Loucy (cell line): Measurements from ENCODE around the gene HLA-DOB.

Experiments
- H2AFZ ChIP-seq: fragments of 200-600 bp; sonication (generic); 2 replicates; pipeline ENCODE4 v1.6.0; 2016; ENCODE audit warnings: antibody characterized with exemption, mild to moderate bottlenecking, low read length, moderate library complexity
- H3F3A ChIP-seq: fragments of 200-600 bp; 2 replicates; pipeline ENCODE4 v1.6.0; 2016; ENCODE audit warnings: antibody characterized with exemption, low read depth, mild to moderate bottlenecking
- H3K27me3 ChIP-seq: fragments of 200-600 bp; sonication (generic); 2 replicates; pipeline ENCODE4 v1.6.1; 2014; ENCODE audit warnings: low read length, mild to moderate bottlenecking; ENCODE audit not compliant: insufficient read depth, poor library complexity, severe bottlenecking
- H3K36me3 ChIP-seq: fragments of 200-600 bp; sonication (generic); 2 replicates; pipeline ENCODE4 v1.6.1; 2016; ENCODE audit warnings: low read length; ENCODE audit not compliant: insufficient read depth
- H3K4me1 ChIP-seq: fragments of 200-600 bp; sonication (generic); 2 replicates; pipeline ENCODE4 v1.5.1; 2014; ENCODE audit warnings: low read length, mild to moderate bottlenecking; ENCODE audit not compliant: insufficient read depth, poor library complexity, severe bottlenecking
- H3K4me2 ChIP-seq: fragments of 200-600 bp; sonication (generic); 2 replicates; pipeline ENCODE4 v1.6.0; 2014; ENCODE audit warnings: antibody characterized with exemption, low read length, low read depth, mild to moderate bottlenecking; ENCODE audit not compliant: poor library complexity, severe bottlenecking
- H3K4me3 ChIP-seq: fragments of 200-600 bp; sonication (generic); 2 replicates; pipeline ENCODE4 v1.5.1; 2014; ENCODE audit warnings: low read length, mild to moderate bottlenecking, mixed read lengths; ENCODE audit not compliant: poor library complexity, severe bottlenecking
- H3K79me2 ChIP-seq: fragments of 200-600 bp; sonication (generic); 2 replicates; pipeline ENCODE4 v1.6.1; 2014; ENCODE audit warnings: low read length; ENCODE audit not compliant: insufficient read depth
- H3K9ac ChIP-seq: fragments of 200-600 bp; sonication (generic); 2 replicates; pipeline ENCODE4 v1.6.0; 2014; ENCODE audit warnings: mild to moderate bottlenecking, low read depth, low read length, moderate library complexity; ENCODE audit not compliant: poor library complexity, severe bottlenecking
- H3K9me2 ChIP-seq: fragments of 200-600 bp; sonication (generic); replicated peaks from 2 replicates; pipeline ENCODE4 v1.6.1; 2016; ENCODE audit warnings: low read depth, low read length, mixed read lengths
- H3K9me3 ChIP-seq: fragments of 200-600 bp; sonication (generic); 2 replicates; pipeline ENCODE4 v1.6.1; 2014; ENCODE audit warnings: mild to moderate bottlenecking, antibody characterized with exemption, low read length, low read depth; ENCODE audit not compliant: insufficient read depth
- H4K20me1 ChIP-seq: fragments of 200-600 bp; sonication (generic); 2 replicates; pipeline ENCODE4 v1.6.0; 2014; ENCODE audit warnings: antibody characterized with exemption, low read length, mild to moderate bottlenecking; ENCODE audit not compliant: insufficient read depth, poor library complexity, severe bottlenecking
- EZH2phosphoT487 ChIP-seq: fragments of 200-600 bp; IDR thresholded peaks from 2 replicates; pipeline ENCODE4 v1.6.1; 2018; ENCODE audit warnings: antibody characterized with exemption, mild to moderate bottlenecking, moderate library complexity, borderline replicate concordance
- TF ChIP-seq, protein P1 (sequence below): fragments of 200-600 bp; sonication (generic); conservative IDR thresholded peaks from 2 replicates; pipeline ENCODE4 v1.5.1; 2014; ENCODE audit warnings: mild to moderate bottlenecking, antibody characterized with exemption, low read length

The HLA-DOB gene

DNA sequence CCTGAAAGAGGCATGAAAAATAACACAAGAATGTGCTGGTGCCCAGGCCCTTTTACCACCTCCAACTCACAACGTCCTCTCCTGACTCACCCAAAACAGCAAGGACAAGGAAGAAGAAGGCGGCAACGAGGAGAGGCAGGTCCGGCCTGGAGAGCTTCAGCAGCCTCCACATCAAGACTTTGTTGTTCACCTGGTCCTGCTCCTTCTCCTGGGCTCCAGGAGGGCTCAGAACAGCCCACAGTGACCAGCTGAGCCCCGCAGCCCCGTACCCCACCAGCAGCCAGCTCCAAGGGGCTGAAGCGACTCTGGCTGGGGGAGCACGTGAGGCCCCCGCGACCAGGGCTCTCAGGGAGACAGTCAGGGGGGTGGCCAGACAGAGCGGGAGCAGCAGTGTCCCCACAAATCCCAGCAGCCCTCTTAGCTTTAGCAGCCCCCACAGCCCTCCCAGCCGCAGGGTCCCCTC lies 20.9 kb upstream of the HLA-DOB start:
- Histone ChIP-seq H2AFZ (peak overlapping the region; percentile 25; the same call in 1 of the 2 replicates), H3K36me3 (peaks cover 18% of the 10 kb centered on the region), H3F3A (0 out of 2 replicates have a peak, but pooled peaks cover 3% of the 10 kb centered on the region), H3K4me3 (peak overlapping the region; percentile 90), H3K9me3 (no peaks in the 10 kb centered on the region), H4K20me1 (peaks cover 13% of the 10 kb centered on the region), H3K79me2 (peaks cover 80% of the 10 kb centered on the region), H3K9me2 (no peaks in the 10 kb centered on the region), H3K27me3 (no peaks in the 10 kb centered on the region), H3K4me1 (peaks cover 85% of the 10 kb centered on the region), H3K4me2 (peak overlapping the region; percentile 92), H3K9ac (peak overlapping the region; percentile 100)
- TF ChIP-seq EZH2phosphoT487: no peak
- TF ChIP-seq, protein P1, sequence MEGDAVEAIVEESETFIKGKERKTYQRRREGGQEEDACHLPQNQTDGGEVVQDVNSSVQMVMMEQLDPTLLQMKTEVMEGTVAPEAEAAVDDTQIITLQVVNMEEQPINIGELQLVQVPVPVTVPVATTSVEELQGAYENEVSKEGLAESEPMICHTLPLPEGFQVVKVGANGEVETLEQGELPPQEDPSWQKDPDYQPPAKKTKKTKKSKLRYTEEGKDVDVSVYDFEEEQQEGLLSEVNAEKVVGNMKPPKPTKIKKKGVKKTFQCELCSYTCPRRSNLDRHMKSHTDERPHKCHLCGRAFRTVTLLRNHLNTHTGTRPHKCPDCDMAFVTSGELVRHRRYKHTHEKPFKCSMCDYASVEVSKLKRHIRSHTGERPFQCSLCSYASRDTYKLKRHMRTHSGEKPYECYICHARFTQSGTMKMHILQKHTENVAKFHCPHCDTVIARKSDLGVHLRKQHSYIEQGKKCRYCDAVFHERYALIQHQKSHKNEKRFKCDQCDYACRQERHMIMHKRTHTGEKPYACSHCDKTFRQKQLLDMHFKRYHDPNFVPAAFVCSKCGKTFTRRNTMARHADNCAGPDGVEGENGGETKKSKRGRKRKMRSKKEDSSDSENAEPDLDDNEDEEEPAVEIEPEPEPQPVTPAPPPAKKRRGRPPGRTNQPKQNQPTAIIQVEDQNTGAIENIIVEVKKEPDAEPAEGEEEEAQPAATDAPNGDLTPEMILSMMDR: no peak

DNA sequence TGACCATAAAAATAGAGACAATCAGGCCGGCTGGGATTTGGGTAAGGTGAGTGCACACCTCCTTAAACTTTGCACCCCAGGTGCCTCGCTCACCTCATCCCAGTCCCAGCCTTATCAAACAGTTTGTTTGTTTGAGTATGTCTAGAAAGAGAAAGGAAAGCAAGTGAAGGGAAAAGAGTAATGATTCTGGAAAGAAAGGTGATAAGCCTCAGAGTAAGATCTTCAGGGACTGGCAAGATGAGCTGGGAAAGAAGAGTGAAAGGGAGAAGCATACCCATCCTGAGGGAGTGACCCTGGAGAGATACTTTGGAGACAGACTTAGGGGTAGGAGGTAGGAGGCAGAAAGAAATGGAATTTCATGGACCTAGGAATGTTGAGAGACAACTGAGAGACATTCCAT lies 20.1 kb upstream of the HLA-DOB start:
- Histone ChIP-seq H2AFZ (no peak overlapping the region), H3K9me2 (no peaks in the 10 kb centered on the region), H3K4me2 (peak overlapping the region; percentile 92), H3K79me2 (peaks cover 72% of the 10 kb centered on the region), H3K4me1 (peaks cover 81% of the 10 kb centered on the region), H3K9ac (peak overlapping the region; percentile 100), H3K36me3 (peaks cover 10% of the 10 kb centered on the region), H3K27me3 (no peaks in the 10 kb centered on the region), H3K9me3 (no peaks in the 10 kb centered on the region), H3F3A (0 out of 2 replicates have a peak, but pooled peaks cover 3% of the 10 kb centered on the region), H3K4me3 (peak overlapping the region; percentile 90), H4K20me1 (peaks cover 5% of the 10 kb centered on the region)
- TF ChIP-seq, protein P1: no peak

DNA sequence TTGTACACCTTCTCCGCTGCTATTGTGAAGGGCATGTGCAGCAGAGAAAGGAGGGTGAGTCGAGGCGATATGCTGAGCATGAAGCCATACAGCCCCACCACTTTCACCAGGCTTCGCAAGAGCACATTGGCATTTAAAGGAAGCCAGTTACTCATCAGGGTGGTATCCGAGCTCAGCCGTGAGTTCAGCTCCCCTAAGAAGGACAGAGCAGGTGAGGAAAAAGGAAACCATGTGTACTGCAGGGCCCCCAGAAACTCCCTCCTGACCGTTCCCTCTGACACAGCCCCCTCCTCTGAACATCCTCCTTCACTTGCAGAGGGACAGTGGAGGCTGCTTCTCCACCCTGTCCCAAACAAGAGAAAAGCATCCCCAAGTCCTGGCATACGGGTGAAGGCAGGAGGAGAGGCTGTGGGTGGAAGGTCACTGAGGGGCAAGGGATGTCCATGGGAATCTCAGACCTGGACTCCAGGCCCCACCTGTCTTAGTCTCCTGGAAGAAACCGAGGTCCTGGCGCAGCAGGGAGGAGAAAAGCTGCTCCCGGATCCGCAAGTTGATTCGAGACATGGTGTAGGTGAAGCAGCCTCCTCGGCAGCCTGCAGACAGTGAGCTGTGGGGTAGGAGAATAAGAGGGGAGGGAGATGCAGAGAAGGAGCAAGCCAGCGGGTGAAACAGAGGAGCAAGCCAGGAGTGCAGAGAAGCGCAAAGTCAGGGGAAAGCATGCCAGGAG lies 18.5 kb upstream of the HLA-DOB start:
- Histone ChIP-seq H3K9me2 (no peaks in the 10 kb centered on the region), H3F3A (no peaks in the 10 kb centered on the region), H3K4me3 (peak overlapping the region; percentile 90), H3K27me3 (no peaks in the 10 kb centered on the region), H3K9ac (peak overlapping the region; percentile 100), H4K20me1 (no peaks in the 10 kb centered on the region), H2AFZ (no peak overlapping the region), H3K36me3 (peaks cover 11% of the 10 kb centered on the region; the same call in 1 of the 2 replicates), H3K9me3 (no peaks in the 10 kb centered on the region), H3K4me1 (peaks cover 65% of the 10 kb centered on the region), H3K4me2 (peak overlapping the region; percentile 92), H3K79me2 (peaks cover 57% of the 10 kb centered on the region)
- no peak for TF ChIP-seq EZH2phosphoT487
- TF ChIP-seq, protein P1: no peak
